ENCODE data around the gene SMTN. TPM values are rescaled to one million over a fixed set of nuclear protein-coding genes. Genes with fewer than 3 reads are reported as not detected.

The SMTN gene
- total and polyA plus RNA-seq, 4 donors, result 10.1 to 47.3 (median 13.8) TPM

DNA sequence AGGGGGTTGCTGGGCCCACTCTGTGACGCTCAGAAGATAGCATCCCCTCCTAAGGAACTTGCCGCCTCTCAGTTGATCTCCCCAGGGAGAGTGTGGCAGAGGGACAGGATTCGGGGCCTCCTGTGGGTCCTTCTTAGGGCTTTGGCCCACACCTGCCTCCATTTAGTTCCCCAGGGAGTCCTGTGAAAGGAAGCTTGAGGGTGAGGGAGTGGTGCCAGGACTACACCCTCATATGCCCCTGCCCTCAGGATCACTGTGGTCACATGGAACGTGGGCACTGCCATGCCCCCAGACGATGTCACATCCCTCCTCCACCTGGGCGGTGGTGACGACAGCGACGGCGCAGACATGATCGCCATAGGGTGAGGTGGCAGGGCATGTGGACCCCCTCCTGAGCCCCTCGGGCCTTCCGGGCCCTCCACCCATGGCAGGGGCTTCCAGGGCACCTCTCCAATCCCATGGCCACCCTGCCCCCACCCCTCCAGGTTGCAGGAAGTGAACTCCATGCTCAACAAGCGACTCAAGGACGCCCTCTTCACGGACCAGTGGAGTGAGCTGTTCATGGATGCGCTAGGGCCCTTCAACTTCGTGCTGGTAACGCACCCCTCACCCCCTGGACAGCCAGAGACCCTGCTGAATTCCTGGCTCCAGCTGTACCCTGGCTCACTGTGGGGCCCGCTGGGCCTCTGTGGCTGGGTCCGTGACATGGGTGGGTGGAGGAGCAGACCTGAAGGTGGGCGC, 45.2 kb downstream of the SMTN start:
- Histone ChIP-seq H3K27me3 (ENCODE audit: control insufficient read depth in 4 of 4, insufficient read depth in 4 of 4, low read length in 3 of 4) (no peaks in the 10 kb centered on the region), H3K27ac (ENCODE audit: low read depth in 1 of 2, low read length in 2 of 2) (no peak overlapping the region), H3K36me3 (ENCODE audit: control insufficient read depth in 4 of 4, insufficient read depth in 3 of 4, low read depth in 1 of 4, low read length in 3 of 4) (no peaks in the 10 kb centered on the region), H3K9me3 (ENCODE audit: control insufficient read depth in 4 of 4, low read length in 3 of 4) (no peaks in the 10 kb centered on the region), H3K4me1 (ENCODE audit: control insufficient read depth in 4 of 4, insufficient read depth in 4 of 4, low read length in 3 of 4) (peaks cover 0 to 9% (median 3%) of the 10 kb centered on the region in 4 donors), H3K9ac (ENCODE audit: low read depth in 1 of 2, low read length in 2 of 2) (no peak overlapping the region), H3K4me3 (ENCODE audit: low read depth in 1 of 3, low read length in 3 of 3) (no peak overlapping the region)
- 91% methylated on average over 22 of the region's 22 CpGs for WGBS
- TF ChIP-seq FOXA2 (IDR thresholded peaks at IDR 0.05) (no peak), FOXA1 (IDR thresholded peaks at IDR 0.05) (no peak), RXRA (IDR thresholded peaks at IDR 0.05) (no peak), SP1 (IDR thresholded peaks at IDR 0.05) (no peak), TAF1 (conservative IDR thresholded peaks at IDR 0.05) (no peak), RAD21 (IDR thresholded peaks at IDR 0.05) (no peak), GABPA (IDR thresholded peaks at IDR 0.05 in 1 of 2, conservative IDR thresholded peaks at IDR 0.05 in 1 of 2) (no peak), JUND (IDR thresholded peaks at IDR 0.05) (no peak), EGR1 (IDR thresholded peaks at IDR 0.05; ENCODE audit: low read depth in 2 of 2) (no peak), HNF4G (IDR thresholded peaks at IDR 0.05) (no peak), NR2F2 (IDR thresholded peaks at IDR 0.05) (no peak), HNF4A (conservative IDR thresholded peaks at IDR 0.05) (no peak), YY1 (IDR thresholded peaks at IDR 0.05) (no peak)
- TF ChIP-seq, protein P1, sequence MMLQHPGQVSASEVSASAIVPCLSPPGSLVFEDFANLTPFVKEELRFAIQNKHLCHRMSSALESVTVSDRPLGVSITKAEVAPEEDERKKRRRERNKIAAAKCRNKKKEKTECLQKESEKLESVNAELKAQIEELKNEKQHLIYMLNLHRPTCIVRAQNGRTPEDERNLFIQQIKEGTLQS (IDR thresholded peaks at IDR 0.05), result no peak
- TF ChIP-seq, protein P2, sequence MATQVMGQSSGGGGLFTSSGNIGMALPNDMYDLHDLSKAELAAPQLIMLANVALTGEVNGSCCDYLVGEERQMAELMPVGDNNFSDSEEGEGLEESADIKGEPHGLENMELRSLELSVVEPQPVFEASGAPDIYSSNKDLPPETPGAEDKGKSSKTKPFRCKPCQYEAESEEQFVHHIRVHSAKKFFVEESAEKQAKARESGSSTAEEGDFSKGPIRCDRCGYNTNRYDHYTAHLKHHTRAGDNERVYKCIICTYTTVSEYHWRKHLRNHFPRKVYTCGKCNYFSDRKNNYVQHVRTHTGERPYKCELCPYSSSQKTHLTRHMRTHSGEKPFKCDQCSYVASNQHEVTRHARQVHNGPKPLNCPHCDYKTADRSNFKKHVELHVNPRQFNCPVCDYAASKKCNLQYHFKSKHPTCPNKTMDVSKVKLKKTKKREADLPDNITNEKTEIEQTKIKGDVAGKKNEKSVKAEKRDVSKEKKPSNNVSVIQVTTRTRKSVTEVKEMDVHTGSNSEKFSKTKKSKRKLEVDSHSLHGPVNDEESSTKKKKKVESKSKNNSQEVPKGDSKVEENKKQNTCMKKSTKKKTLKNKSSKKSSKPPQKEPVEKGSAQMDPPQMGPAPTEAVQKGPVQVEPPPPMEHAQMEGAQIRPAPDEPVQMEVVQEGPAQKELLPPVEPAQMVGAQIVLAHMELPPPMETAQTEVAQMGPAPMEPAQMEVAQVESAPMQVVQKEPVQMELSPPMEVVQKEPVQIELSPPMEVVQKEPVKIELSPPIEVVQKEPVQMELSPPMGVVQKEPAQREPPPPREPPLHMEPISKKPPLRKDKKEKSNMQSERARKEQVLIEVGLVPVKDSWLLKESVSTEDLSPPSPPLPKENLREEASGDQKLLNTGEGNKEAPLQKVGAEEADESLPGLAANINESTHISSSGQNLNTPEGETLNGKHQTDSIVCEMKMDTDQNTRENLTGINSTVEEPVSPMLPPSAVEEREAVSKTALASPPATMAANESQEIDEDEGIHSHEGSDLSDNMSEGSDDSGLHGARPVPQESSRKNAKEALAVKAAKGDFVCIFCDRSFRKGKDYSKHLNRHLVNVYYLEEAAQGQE (IDR thresholded peaks at IDR 0.05), result no peak
- TF ChIP-seq, protein P3, sequence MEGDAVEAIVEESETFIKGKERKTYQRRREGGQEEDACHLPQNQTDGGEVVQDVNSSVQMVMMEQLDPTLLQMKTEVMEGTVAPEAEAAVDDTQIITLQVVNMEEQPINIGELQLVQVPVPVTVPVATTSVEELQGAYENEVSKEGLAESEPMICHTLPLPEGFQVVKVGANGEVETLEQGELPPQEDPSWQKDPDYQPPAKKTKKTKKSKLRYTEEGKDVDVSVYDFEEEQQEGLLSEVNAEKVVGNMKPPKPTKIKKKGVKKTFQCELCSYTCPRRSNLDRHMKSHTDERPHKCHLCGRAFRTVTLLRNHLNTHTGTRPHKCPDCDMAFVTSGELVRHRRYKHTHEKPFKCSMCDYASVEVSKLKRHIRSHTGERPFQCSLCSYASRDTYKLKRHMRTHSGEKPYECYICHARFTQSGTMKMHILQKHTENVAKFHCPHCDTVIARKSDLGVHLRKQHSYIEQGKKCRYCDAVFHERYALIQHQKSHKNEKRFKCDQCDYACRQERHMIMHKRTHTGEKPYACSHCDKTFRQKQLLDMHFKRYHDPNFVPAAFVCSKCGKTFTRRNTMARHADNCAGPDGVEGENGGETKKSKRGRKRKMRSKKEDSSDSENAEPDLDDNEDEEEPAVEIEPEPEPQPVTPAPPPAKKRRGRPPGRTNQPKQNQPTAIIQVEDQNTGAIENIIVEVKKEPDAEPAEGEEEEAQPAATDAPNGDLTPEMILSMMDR (IDR thresholded peaks at IDR 0.05; ENCODE audit: low read depth, low read length, missing input control), result no peak
- TF ChIP-seq, protein P4, sequence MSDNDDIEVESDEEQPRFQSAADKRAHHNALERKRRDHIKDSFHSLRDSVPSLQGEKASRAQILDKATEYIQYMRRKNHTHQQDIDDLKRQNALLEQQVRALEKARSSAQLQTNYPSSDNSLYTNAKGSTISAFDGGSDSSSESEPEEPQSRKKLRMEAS (IDR thresholded peaks at IDR 0.05), result no peak
- TF ChIP-seq, protein P5, sequence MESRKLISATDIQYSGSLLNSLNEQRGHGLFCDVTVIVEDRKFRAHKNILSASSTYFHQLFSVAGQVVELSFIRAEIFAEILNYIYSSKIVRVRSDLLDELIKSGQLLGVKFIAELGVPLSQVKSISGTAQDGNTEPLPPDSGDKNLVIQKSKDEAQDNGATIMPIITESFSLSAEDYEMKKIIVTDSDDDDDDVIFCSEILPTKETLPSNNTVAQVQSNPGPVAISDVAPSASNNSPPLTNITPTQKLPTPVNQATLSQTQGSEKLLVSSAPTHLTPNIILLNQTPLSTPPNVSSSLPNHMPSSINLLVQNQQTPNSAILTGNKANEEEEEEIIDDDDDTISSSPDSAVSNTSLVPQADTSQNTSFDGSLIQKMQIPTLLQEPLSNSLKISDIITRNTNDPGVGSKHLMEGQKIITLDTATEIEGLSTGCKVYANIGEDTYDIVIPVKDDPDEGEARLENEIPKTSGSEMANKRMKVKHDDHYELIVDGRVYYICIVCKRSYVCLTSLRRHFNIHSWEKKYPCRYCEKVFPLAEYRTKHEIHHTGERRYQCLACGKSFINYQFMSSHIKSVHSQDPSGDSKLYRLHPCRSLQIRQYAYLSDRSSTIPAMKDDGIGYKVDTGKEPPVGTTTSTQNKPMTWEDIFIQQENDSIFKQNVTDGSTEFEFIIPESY (IDR thresholded peaks at IDR 0.05), result no peak
- no peak for DNase-seq (ENCODE audit: low spot score)

All from liver (tissue), 9 donors.